DND-41 (cell line): ENCODE results near the gene AATF.

Experiments used
- ATAC-seq: fragments of 200-7000 bp; cut with Tn5 transposase; 3 replicates; pipeline ENCODE4 v1.9.1; 2021; ENCODE audit warnings: low read depth; ENCODE audit not compliant: insufficient read depth
- DNase-seq: peaks from one replicate; pipeline ENCODE4 v3.0.0-alpha.2; 2020
- H2AFZ ChIP-seq: 2 replicates; pipeline ENCODE4 v1.6.0; 2012; ENCODE audit warnings: low read depth, low read length
- H3K27ac ChIP-seq: 2 replicates; pipeline ENCODE4 v1.5.1; 2012; ENCODE audit warnings: low read length, inconsistent platforms
- H3K27me3 ChIP-seq: fragments of 200-600 bp; sonication (generic); 2 replicates; pipeline ENCODE4 v1.6.0; 2012; ENCODE audit warnings: low read length, mild to moderate bottlenecking, inconsistent platforms; ENCODE audit not compliant: insufficient read depth, poor library complexity
- H3K36me3 ChIP-seq: 2 replicates; pipeline ENCODE4 v1.5.1; 2012; ENCODE audit warnings: low read length, inconsistent platforms; ENCODE audit not compliant: insufficient read depth
- H3K4me1 ChIP-seq: 2 replicates; pipeline ENCODE4 v1.5.1; 2012; ENCODE audit warnings: mild to moderate bottlenecking, low read length; ENCODE audit not compliant: insufficient read depth
- H3K4me2 ChIP-seq: 2 replicates; pipeline ENCODE4 v1.6.0; 2012; ENCODE audit warnings: mild to moderate bottlenecking, moderate library complexity, low read length, inconsistent platforms; ENCODE audit not compliant: insufficient read depth
- H3K4me3 ChIP-seq, 2 experiments: fragments of 200-600 bp in 1 of 2; shearing (Covaris generic) in 1 of 2; 2 replicates each; pipeline ENCODE4 v1.5.1; 2012 to 2016; ENCODE audit warnings: inconsistent platforms in 2 of 2, low read length in 2 of 2, mild to moderate bottlenecking in 2 of 2, low read depth in 1 of 2, moderate library complexity in 1 of 2
- H3K79me2 ChIP-seq: 2 replicates; pipeline ENCODE4 v1.6.0; 2012; ENCODE audit warnings: low read length, inconsistent platforms; ENCODE audit not compliant: insufficient read depth
- H3K9ac ChIP-seq: 2 replicates; pipeline ENCODE4 v1.6.0; 2012; ENCODE audit warnings: low read depth, mild to moderate bottlenecking, inconsistent platforms, low read length, moderate library complexity
- H3K9me3 ChIP-seq: 2 replicates; pipeline ENCODE4 v1.5.1; 2012; ENCODE audit warnings: low read length, moderate library complexity, mild to moderate bottlenecking, inconsistent platforms; ENCODE audit not compliant: insufficient read depth, severe bottlenecking
- H4K20me1 ChIP-seq: 2 replicates; pipeline ENCODE4 v1.6.0; 2012; ENCODE audit warnings: low read length; ENCODE audit not compliant: insufficient read depth
- EZH2 ChIP-seq: IDR thresholded peaks from 3 replicates; pipeline ENCODE4 v1.6.1; 2012; ENCODE audit warnings: borderline replicate concordance, low read depth, mild to moderate bottlenecking, moderate library complexity, low read length, inconsistent platforms; ENCODE audit not compliant: severe bottlenecking
- TF ChIP-seq, protein P1 (sequence below): IDR thresholded peaks from 2 replicates; pipeline ENCODE4 v1.5.1; 2012; ENCODE audit warnings: borderline replicate concordance, low read length, moderate library complexity, mild to moderate bottlenecking; ENCODE audit not compliant: poor library complexity, severe bottlenecking; ENCODE audit errors: extremely low read depth

Gene AATF

DNA sequence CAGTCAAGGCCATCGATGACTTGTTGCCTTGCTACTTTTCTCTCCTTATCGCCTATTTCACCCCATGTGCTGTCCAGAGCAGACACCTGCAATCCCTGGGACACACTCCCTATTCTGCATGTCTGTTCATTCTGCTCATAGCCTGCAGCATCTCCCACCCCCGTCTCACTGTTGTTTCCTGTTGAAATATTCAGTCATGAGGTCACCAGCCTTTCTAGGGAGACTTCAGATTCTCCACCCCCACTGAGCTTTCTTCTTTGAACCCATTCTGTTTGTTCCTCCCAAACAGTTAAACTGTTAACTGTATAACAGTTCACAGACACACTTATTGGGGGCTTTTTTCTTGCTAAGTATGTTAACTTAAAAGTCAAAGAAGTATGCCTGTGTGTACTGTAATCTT is 94.4 kb downstream of the AATF start:
- H3K27me3 ChIP-seq: no peaks in the 10 kb centered on the region
- H4K20me1 ChIP-seq: 0 out of 2 replicates have a peak, but pooled peaks cover 2% of the 10 kb centered on the region
- TF ChIP-seq, protein P1, sequence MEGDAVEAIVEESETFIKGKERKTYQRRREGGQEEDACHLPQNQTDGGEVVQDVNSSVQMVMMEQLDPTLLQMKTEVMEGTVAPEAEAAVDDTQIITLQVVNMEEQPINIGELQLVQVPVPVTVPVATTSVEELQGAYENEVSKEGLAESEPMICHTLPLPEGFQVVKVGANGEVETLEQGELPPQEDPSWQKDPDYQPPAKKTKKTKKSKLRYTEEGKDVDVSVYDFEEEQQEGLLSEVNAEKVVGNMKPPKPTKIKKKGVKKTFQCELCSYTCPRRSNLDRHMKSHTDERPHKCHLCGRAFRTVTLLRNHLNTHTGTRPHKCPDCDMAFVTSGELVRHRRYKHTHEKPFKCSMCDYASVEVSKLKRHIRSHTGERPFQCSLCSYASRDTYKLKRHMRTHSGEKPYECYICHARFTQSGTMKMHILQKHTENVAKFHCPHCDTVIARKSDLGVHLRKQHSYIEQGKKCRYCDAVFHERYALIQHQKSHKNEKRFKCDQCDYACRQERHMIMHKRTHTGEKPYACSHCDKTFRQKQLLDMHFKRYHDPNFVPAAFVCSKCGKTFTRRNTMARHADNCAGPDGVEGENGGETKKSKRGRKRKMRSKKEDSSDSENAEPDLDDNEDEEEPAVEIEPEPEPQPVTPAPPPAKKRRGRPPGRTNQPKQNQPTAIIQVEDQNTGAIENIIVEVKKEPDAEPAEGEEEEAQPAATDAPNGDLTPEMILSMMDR: no peak
- TF ChIP-seq EZH2: no peak
- no peak overlapping the region for H2AFZ ChIP-seq
- peak overlapping the region; percentile 80 for H3K27ac ChIP-seq
- peaks cover 29% of the 10 kb centered on the region; the same call in 1 of the 2 replicates for H3K36me3 ChIP-seq
- no peak overlapping the region for H3K4me3 ChIP-seq
- ATAC-seq (peak; percentile 82), DNase-seq (peak; percentile 62)
- H3K4me2 ChIP-seq: no peak overlapping the region; the same call in 1 of the 2 replicates
- peak overlapping the region; percentile 38; the same call in 1 of the 2 replicates for H3K9ac ChIP-seq
- peaks cover 21% of the 10 kb centered on the region for H3K4me1 ChIP-seq
- no peaks in the 10 kb centered on the region for H3K9me3 ChIP-seq
- no peaks in the 10 kb centered on the region; the same call in 1 of the 2 replicates for H3K79me2 ChIP-seq

DNA sequence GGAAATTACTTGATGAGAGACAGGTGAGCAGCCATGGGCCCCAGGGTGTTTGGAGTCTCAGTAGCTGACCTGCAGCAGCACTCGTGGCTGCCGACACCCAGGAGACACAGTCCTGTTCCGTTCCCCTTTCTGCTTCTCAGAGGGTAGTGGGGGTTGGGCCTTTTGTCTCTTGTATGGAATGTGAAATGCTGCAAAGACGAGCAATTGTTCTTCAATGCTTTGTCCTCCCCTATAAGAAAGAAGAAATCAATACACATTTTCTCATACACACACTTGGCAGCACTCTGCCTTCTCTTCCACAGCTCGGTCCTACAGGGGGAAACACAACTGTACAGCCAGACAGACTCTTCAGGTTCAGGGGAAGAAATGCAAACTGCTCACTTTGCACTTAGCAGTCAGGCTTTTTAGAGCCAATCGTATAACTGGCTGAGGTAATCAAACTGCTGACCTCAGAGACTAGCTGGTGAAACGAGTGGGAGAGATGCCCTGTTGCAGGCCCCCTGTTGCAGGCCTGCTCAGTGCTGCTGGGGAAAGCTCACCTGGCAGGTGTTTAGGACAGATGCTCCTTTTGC is 96.7 kb downstream of the AATF start:
- H3K4me2 ChIP-seq: no peak overlapping the region
- 0 out of 2 replicates have a peak overlapping the region, but pooled peaks have one; percentile 47 for H3K27ac ChIP-seq
- no peaks in the 10 kb centered on the region for H3K9me3 ChIP-seq
- H3K27me3 ChIP-seq: no peaks in the 10 kb centered on the region
- H3K4me1 ChIP-seq: peaks cover 21% of the 10 kb centered on the region
- no peak for DNase-seq
- H4K20me1 ChIP-seq: peaks cover 6% of the 10 kb centered on the region; the same call in 1 of the 2 replicates
- no peak for TF ChIP-seq EZH2
- TF ChIP-seq, protein P1: no peak
- no peak for ATAC-seq
- peaks cover 32% of the 10 kb centered on the region; the same call in 1 of the 2 replicates for H3K36me3 ChIP-seq
- H2AFZ ChIP-seq: no peak overlapping the region
- no peak overlapping the region for H3K4me3 ChIP-seq
- H3K79me2 ChIP-seq: peaks cover 5% of the 10 kb centered on the region; the same call in 1 of the 2 replicates
- no peak overlapping the region for H3K9ac ChIP-seq

- DNase-seq (peak; percentile 80), ATAC-seq (peak; percentile 82)
- Histone ChIP-seq H3K4me2 (no peak overlapping the region), H3K79me2 (peaks cover 5% of the 10 kb centered on the region; the same call in 1 of the 2 replicates), H3K27ac (no peak overlapping the region), H4K20me1 (peaks cover 11% of the 10 kb centered on the region), H3K9me3 (no peaks in the 10 kb centered on the region), H3K9ac (no peak overlapping the region), H3K36me3 (peaks cover 51% of the 10 kb centered on the region; the same call in 1 of the 2 replicates), H3K4me1 (peaks cover 14% of the 10 kb centered on the region), H2AFZ (no peak overlapping the region), H3K27me3 (no peaks in the 10 kb centered on the region), H3K4me3 (no peak overlapping the region)
- no peak for TF ChIP-seq EZH2
- TF ChIP-seq, protein P1: peak; percentile 95
These were observed 98.9 kb downstream of the AATF start for GRCh38 chr17:37047631-37048104.
